Measurements from ENCODE around the gene KLHL11. TPM values are rescaled to one million over a fixed set of nuclear protein-coding genes. Genes with fewer than 3 reads are reported as not detected.
"Not testable (repeated sequence)": the region's sequence is repeated elsewhere in the genome, so short reads cannot be mapped to it uniquely, and the experiment has no call there.

Gene KLHL11
- total RNA-seq, 2 experiments from 2014 or later, result 13.9 to 14.4 TPM

DNA sequence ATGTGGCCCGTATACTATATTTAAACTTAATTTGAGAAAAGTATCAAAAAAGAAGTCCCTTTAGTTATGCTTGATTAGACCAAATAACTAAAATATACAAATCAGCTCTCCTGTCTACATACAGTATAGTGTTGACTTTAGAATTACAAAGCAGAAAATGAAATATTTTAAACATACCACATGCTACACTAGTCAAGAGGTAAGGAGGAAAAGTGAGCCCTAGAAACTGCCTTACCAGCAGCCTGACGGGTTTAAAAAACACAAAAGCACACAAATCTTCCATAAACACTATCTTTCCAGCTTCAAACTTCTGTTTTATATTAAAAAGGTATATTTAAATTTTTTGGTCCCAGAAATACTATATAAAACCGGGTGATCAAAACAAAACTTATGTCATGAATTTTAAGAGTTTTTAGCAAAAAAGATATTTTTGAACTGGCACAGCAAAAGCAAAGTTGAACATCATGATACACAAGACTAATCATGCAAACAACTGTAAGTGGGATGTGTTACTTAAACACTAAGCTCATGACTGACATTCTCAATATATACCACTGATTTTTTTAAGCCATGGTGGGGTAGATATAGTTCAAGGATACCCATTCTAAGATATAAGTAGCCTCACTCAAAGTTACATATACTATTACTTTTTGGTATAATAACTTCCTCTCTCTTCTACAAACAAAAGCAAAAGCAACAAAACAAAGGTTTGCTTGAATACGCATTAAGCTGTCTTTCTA is 15.8 kb downstream of the KLHL11 start:
- Mint-ChIP-seq H3K9me3 (no peaks in the 10 kb centered on the region), H3K4me1 (peaks cover 4% of the 10 kb centered on the region), H3K4me3 (no peak overlapping the region), H3K36me3 (ENCODE audit: low read depth) (peaks cover 28% of the 10 kb centered on the region), H3K27me3 (no peaks in the 10 kb centered on the region), H3K27ac (no peak overlapping the region)
- POLR2A ChIA-PET, result interaction anchor here (1.3 to 1.9 kb wide), 2 partner anchors 15 to 68 kb away, joined by 3 to 5 read pairs; partner anchors contain the start of gene KLHL11
- CTCF ChIA-PET, result interaction anchor here (1.6 kb wide), 1 partner anchor 48 kb away, joined by 7 read pairs; no protein-coding TSS in a partner anchor
- no peak for DNase-seq

- Mint-ChIP-seq H3K9me3 (no peaks in the 10 kb centered on the region), H3K27ac (no peak overlapping the region), H3K4me1 (peaks cover 4% of the 10 kb centered on the region), H3K4me3 (no peak overlapping the region), H3K27me3 (no peaks in the 10 kb centered on the region), H3K36me3 (ENCODE audit: low read depth) (peaks cover 22% of the 10 kb centered on the region)
- ChIA-PET POLR2A (interaction anchor here (1.9 kb wide), 1 partner anchor 16 kb away, joined by 5 read pairs; the partner anchor contains the start of gene KLHL11), CTCF (interaction anchor here (1.3 to 1.6 kb wide), 2 partner anchors 37 to 48 kb away, joined by 4 to 7 read pairs; partner anchors contain the start of gene P3H4)
- DNase-seq, result no peak
Measured at GRCh38 chr17:41848788-41849187, 16.4 kb downstream of the KLHL11 start.

GRCh38 chr17:41844971-41845370 is 20.3 kb downstream of the KLHL11 start:
- no peak overlapping the region for H3K27ac Mint-ChIP-seq
- H3K4me1 Mint-ChIP-seq, result no peaks in the 10 kb centered on the region
- H3K27me3 Mint-ChIP-seq, result no peaks in the 10 kb centered on the region
- ChIA-PET POLR2A (no interaction called here), CTCF (no interaction called here)
- H3K9me3 Mint-ChIP-seq, result no peaks in the 10 kb centered on the region
- H3K4me3 Mint-ChIP-seq, result no peak overlapping the region
- no peak for DNase-seq
- H3K36me3 Mint-ChIP-seq (ENCODE audit: low read depth), result peaks cover 2% of the 10 kb centered on the region

DNA sequence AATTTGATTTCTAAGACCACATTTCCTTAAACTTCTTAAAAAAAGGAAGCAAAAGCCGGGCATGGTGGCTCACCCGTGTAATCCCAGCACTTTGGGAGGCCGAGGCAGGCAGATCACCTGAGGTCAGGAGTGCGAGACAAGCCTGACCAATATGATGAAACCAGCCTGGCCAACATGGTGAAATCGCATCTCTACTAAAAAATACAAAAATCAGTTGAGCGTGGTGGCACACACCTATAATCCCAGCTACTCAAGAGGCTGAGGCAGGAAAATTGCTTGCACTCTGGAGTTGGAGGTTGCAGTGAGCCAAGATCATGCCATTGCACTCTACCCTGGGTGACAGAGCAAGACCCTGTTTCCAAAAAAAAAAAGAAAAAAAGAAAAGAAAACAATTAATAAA is 24.4 kb downstream of the KLHL11 start:
- CTCF ChIA-PET; DNase-seq; H3K4me3 Mint-ChIP-seq; H3K27me3 Mint-ChIP-seq; H3K9me3 Mint-ChIP-seq; H3K36me3 Mint-ChIP-seq (ENCODE audit: low read depth); H3K4me1 Mint-ChIP-seq; POLR2A ChIA-PET; H3K27ac Mint-ChIP-seq: not testable (repeated sequence)

DNA sequence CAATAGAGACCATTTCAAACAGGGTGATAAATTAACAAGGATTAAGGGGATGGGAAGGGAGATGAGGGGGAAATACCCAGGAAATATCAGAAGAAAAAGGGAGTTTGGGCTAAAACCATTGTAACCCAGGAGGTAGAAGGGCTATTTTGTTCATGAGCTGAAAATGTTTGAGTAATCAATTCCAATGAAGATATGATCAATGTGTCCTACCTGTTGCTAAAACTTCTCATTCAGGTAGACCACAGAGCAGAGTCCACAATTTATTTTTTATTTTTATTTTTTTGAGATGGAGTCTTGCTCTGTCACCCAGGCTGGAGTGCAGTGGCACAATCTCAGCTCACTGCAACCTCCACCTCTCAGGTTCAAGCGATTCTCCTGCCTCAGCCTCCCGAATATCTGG is 25.8 kb downstream of the KLHL11 start:
- H3K36me3 Mint-ChIP-seq (ENCODE audit: low read depth); POLR2A ChIA-PET; H3K27me3 Mint-ChIP-seq; H3K9me3 Mint-ChIP-seq; H3K27ac Mint-ChIP-seq; DNase-seq; H3K4me3 Mint-ChIP-seq: not testable (repeated sequence)
- peaks cover 12% of the 10 kb centered on the region for H3K4me1 Mint-ChIP-seq
- CTCF ChIA-PET, result interaction anchor here (0.7 kb wide), 1 partner anchor 88 kb away, joined by 3 read pairs; no protein-coding TSS in a partner anchor

- H3K9me3 Mint-ChIP-seq, result no peaks in the 10 kb centered on the region
- ChIA-PET POLR2A (interaction anchor here (1.8 kb wide), 1 partner anchor 27 kb away, joined by 5 read pairs; the partner anchor contains the start of gene KLHL11), CTCF (interaction anchor here (1.7 kb wide), 1 partner anchor 26 kb away, joined by 4 read pairs; the partner anchor contains the start of gene P3H4)
- H3K4me3 Mint-ChIP-seq, result peak within 1 kb of the TSS; percentile 73
- peaks cover 12% of the 10 kb centered on the region for H3K4me1 Mint-ChIP-seq
- no peak within 1 kb of the TSS for H3K27ac Mint-ChIP-seq
- H3K27me3 Mint-ChIP-seq, result peaks cover 6% of the 10 kb centered on the region
- DNase-seq, result no peak
- H3K36me3 Mint-ChIP-seq (ENCODE audit: low read depth), result peaks cover 2% of the 10 kb centered on the region
Measured at GRCh38 chr17:41837761-41838538, 27.3 kb downstream of the KLHL11 start, which contains the start of gene KLHL10. Gene KLHL10 (plus strand): TSS chr17:41837825. CDS start chr17:41837933, 108 bp downstream.

DNA sequence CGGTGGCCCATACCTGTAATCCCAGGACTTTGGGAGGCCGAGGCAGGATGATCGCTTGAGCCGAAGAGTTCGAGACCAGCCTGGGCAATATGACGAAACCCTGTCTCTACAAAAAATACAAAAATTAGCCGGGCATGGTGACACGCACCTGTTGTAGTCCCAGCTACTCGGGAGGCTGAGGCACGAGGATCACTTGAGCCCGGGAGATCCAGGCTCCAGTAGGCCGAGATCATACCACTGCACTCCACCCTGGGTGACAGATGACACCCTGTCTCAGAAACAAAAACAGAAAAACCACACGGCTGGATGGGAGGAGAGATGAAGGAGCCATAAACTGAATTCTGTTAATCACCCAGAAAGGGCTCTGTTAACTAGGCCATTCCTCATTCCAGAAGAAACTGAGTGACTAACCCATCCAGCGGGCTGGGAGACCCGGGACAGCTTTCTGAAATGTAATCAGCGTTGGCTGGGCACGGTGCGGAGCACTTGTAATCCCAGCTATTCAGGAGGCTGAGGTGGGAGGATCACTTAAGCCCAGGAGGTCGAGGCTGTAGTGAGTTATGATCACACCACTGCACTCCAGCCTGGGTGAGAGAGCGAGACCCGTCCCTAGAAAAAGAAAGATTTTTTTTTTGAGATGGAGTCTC is 28.6 kb downstream of the KLHL11 start:
- H3K9me3 Mint-ChIP-seq, result no peaks in the 10 kb centered on the region
- H3K27ac Mint-ChIP-seq, result no peak overlapping the region
- peaks cover 6% of the 10 kb centered on the region for H3K27me3 Mint-ChIP-seq
- H3K4me1 Mint-ChIP-seq, result peaks cover 12% of the 10 kb centered on the region
- ChIA-PET POLR2A (interaction anchor here (0.6 to 1.8 kb wide), 2 partner anchors 27 to 28 kb away, joined by 3 to 5 read pairs; partner anchors contain the start of gene KLHL11), CTCF (interaction anchor here (1.7 kb wide), 1 partner anchor 25 kb away, joined by 4 read pairs; the partner anchor contains the start of gene P3H4)
- H3K36me3 Mint-ChIP-seq (ENCODE audit: low read depth), result peaks cover 2% of the 10 kb centered on the region
- peak overlapping the region; percentile 73 for H3K4me3 Mint-ChIP-seq
- DNase-seq, result no peak

DNA sequence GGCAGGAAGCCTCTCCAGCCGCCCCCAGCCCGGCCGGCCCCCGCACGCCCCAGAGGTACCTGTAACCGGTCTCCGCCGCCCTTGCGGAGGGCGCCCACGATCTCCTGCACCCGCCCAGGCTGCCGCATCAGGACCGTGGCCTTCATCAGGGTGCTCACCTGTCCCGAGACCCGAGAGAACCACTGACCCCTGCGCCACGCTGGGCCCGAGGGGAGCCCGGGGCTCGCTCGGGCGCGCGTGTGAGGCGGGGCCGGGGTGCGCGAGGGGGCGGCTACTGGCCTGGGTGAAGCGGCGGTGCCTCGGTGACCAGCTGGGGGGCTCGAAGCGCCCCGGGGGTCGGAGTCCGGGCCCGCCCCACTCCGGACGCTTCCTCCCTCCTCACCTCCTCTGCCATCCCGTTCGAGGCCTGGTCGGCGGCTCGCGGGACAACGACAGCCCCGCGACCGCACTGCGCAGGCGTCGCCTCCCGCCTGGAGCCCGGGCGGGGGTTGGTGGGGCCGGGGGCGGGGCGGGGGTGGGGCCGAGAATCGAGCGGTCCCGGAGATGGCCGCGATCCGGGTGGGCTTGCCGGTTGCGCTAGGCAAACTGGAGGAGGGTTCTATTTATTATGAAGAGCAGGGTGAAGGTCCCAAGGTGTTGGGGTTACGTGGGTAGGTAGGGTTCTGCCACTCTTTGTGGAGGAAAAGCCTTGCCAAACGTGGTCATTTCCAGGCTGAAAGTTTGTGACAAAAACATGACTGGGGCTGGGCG is 29.2 kb downstream of the KLHL11 start, which contains the start of gene NT5C3B:
Gene NT5C3B (minus strand): TSS at position 433 of the 750 bp plus-strand sequence. CDS start 39 bp downstream, at position 394.
- Mint-ChIP-seq H3K9me3 (no peaks in the 10 kb centered on the region), H3K36me3 (ENCODE audit: low read depth) (peaks cover 2% of the 10 kb centered on the region), H3K27me3 (peaks cover 6% of the 10 kb centered on the region), H3K27ac (no peak within 1 kb of the TSS), H3K4me1 (peaks cover 12% of the 10 kb centered on the region), H3K4me3 (peak within 1 kb of the TSS; percentile 73)
- DNase-seq, result peak; percentile 54
- CTCF ChIA-PET, result no interaction called here
- POLR2A ChIA-PET, result interaction anchor here (0.6 to 1.8 kb wide), 3 partner anchors 26 to 29 kb away, joined by 3 to 5 read pairs (median 3); partner anchors contain the start of gene KLHL11

GRCh38 chr17:41835214-41835799 is 29.9 kb downstream of the KLHL11 start:
- CTCF ChIA-PET, result interaction anchor here (1.4 kb wide), 1 partner anchor 24 kb away, joined by 6 read pairs; the partner anchor contains the start of gene P3H4
- H3K4me1 Mint-ChIP-seq, result peaks cover 12% of the 10 kb centered on the region

GRCh38 chr17:41829961-41830360 is 35.3 kb downstream of the KLHL11 start:
- not testable (repeated sequence) for H3K4me3 Mint-ChIP-seq; H3K27ac Mint-ChIP-seq; H3K9me3 Mint-ChIP-seq; H3K36me3 Mint-ChIP-seq (ENCODE audit: low read depth); H3K4me1 Mint-ChIP-seq; DNase-seq; H3K27me3 Mint-ChIP-seq
- ChIA-PET POLR2A (interaction anchor here (0.8 to 1.3 kb wide), 2 partner anchors 19 to 88 kb away, joined by 4 to 5 read pairs; partner anchors contain the start of genes ACLY and P3H4), CTCF (interaction anchor here (0.6 kb wide), 1 partner anchor 9 kb away, joined by 6 read pairs; no protein-coding TSS in a partner anchor)

More at GRCh38 chr17:41835214-41835799, 29.9 kb downstream of the KLHL11 start:
- Mint-ChIP-seq H3K4me3 (peak overlapping the region; percentile 66), H3K27me3 (peaks cover 6% of the 10 kb centered on the region), H3K36me3 (ENCODE audit: low read depth) (peaks cover 2% of the 10 kb centered on the region), H3K9me3 (no peaks in the 10 kb centered on the region), H3K27ac (no peak overlapping the region)
- POLR2A ChIA-PET, result interaction anchor here (1.0 to 1.1 kb wide), 2 partner anchors 15 to 30 kb away, joined by 3 read pairs; partner anchors contain the start of gene KLHL11
- DNase-seq, result no peak

DNA sequence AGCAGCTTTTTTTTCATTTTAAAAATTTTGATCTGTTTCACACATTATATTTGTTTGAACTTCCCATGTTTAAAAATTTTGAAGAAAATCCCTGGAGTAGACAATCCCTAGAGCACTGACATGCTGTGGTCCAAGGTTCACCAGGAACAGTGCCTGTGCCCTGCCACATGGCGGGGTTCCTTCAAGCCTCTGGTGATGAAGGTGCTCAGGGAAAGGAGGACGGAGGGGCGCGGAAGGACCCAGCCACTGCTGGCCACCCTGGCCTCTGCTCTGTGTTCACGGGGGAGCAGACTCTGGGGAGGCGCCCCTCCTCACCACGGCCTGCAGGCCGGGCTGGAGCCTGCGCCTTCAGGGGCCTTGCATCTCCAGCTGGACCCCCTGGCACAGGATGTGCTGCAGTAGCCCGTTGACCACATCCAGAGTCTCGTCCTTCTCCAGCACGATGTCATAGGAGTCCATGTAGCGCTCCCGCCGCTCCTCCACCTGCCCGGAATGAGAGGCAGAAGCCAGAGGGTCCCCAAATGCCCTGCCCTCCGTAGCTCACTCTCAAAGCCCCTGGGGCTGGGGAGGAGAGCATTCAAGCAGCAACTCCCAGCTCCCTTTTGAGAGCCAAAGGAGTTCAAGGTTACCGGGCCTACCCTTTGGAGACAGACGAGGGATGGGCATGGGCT is 39.9 kb downstream of the KLHL11 start:
- Mint-ChIP-seq H3K27ac (no peak overlapping the region), H3K4me1 (no peaks in the 10 kb centered on the region), H3K36me3 (ENCODE audit: low read depth) (no peaks in the 10 kb centered on the region), H3K9me3 (no peaks in the 10 kb centered on the region), H3K27me3 (no peaks in the 10 kb centered on the region), H3K4me3 (no peak overlapping the region)
- POLR2A ChIA-PET, result no interaction called here
- no peak for DNase-seq
- CTCF ChIA-PET, result no interaction called here

Data from activated CD4-positive, alpha-beta memory T cell treated with anti-CD3 and anti-CD28 coated beads, Interleukin-2, amount 10 ng/mL, durations not matched to agents 7 days and 5 days (primary cell).